Measurements from ENCODE around the gene CCDC74A.
"Not testable (repeated sequence)": the region's sequence is repeated elsewhere in the genome, so short reads cannot be mapped to it uniquely, and the experiment has no call there.

DNA sequence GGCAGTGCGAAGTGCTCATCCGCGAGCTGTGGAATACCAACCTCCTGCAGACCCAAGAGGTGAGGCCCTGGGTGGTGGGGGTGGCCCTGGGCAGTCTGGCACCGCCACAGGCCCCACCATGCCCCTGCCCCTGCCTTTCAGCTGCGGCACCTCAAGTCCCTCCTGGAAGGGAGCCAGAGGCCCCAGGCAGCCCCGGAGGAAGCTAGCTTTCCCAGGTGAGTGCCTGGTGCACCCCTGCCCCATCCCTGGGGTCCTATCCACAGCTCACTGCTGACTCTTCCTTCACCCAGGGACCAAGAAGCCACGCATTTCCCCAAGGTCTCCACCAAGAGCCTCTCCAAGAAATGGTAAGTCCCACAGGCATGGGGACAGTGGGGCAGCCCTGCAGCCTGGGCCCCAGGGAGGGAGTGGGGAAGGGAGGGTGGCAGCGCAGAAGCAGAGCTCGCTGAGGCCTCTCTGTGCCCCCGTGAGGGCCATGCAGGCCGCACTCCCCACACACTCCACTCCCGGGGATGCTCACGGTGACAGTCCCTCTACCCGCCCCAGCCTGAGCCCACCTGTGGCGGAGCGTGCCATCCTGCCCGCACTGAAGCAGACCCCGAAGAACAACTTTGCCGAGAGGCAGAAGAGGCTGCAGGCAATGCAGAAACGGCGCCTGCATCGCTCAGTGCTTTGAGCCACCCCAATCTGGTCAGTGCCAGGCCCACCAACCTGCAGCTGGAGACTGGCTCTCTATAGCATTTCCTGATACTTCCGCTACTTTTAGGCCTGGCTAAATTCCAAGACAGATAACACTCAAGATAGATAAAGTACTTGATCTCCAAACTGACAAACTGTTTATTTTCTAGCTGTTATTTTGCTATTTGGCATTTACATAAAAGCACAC lies 5.3 kb downstream of the CCDC74A start:
- not testable (repeated sequence) for TF ChIP-seq POLR2A (IDR thresholded peaks at IDR 0.05)
- TF ChIP-seq, protein P1, sequence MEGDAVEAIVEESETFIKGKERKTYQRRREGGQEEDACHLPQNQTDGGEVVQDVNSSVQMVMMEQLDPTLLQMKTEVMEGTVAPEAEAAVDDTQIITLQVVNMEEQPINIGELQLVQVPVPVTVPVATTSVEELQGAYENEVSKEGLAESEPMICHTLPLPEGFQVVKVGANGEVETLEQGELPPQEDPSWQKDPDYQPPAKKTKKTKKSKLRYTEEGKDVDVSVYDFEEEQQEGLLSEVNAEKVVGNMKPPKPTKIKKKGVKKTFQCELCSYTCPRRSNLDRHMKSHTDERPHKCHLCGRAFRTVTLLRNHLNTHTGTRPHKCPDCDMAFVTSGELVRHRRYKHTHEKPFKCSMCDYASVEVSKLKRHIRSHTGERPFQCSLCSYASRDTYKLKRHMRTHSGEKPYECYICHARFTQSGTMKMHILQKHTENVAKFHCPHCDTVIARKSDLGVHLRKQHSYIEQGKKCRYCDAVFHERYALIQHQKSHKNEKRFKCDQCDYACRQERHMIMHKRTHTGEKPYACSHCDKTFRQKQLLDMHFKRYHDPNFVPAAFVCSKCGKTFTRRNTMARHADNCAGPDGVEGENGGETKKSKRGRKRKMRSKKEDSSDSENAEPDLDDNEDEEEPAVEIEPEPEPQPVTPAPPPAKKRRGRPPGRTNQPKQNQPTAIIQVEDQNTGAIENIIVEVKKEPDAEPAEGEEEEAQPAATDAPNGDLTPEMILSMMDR (IDR thresholded peaks at IDR 0.05), result not testable (repeated sequence)

Data from body of pancreas (tissue), 4 donors.